ELF-1 (cell line): ENCODE measurements around the gene DIRAS2.
A peak's percentile ranks its signal among the peaks of the same experiment; 100 is the strongest.
"Not testable (repeated sequence)": the region's sequence is repeated elsewhere in the genome, so short reads cannot be mapped to it uniquely, and the experiment has no call there.

ENCODE experiments used
- DNase-seq: peaks from one replicate; pipeline ENCODE4 v3.0.0-alpha.2; 2016; ENCODE audit warnings: low read depth, low spot score

Gene DIRAS2

GRCh38 chr9:90642570-90643539 lies at the start of gene DIRAS2:
Gene DIRAS2, minus strand, starts transcription at chr9:90642824. Its CDS starts 28,997 bp downstream, at chr9:90613827.
- DNase-seq, result peak; percentile 79

- DNase-seq, result no peak
These were observed 42.1 kb upstream of the DIRAS2 start for GRCh38 chr9:90684736-90685135.

GRCh38 chr9:90684106-90684505 lies 41.5 kb upstream of the DIRAS2 start:
- no peak for DNase-seq

GRCh38 chr9:90680534-90680933 lies 37.9 kb upstream of the DIRAS2 start:
- DNase-seq, result no peak

GRCh38 chr9:90665072-90665471 lies 22.4 kb upstream of the DIRAS2 start:
- DNase-seq, result peak; percentile 16

GRCh38 chr9:90659650-90660364 lies 17.2 kb upstream of the DIRAS2 start:
- no peak for DNase-seq

GRCh38 chr9:90658783-90659182 lies 16.2 kb upstream of the DIRAS2 start:
- DNase-seq, result no peak

- DNase-seq, result no peak
These were observed 15.6 kb upstream of the DIRAS2 start for GRCh38 chr9:90658181-90658580.

- not testable (repeated sequence) for DNase-seq
These were observed 14.3 kb upstream of the DIRAS2 start for GRCh38 chr9:90656876-90657275.

GRCh38 chr9:90651246-90651645 lies 8.6 kb upstream of the DIRAS2 start:
- no peak for DNase-seq

- DNase-seq, result no peak
These were observed 5.2 kb upstream of the DIRAS2 start for GRCh38 chr9:90647843-90648242.

GRCh38 chr9:90645721-90646120 lies 3.1 kb upstream of the DIRAS2 start:
- DNase-seq, result no peak

GRCh38 chr9:90641884-90642487 lies 638 bp downstream of the DIRAS2 start:
- DNase-seq, result peak; percentile 32

- DNase-seq, result no peak
These were observed 1.5 kb downstream of the DIRAS2 start for GRCh38 chr9:90641086-90641485.

- no peak for DNase-seq
These were observed 2.3 kb downstream of the DIRAS2 start for GRCh38 chr9:90640361-90640760.

GRCh38 chr9:90637626-90638025 lies 5.0 kb downstream of the DIRAS2 start:
- DNase-seq, result no peak

- peak; percentile 20 for DNase-seq
These were observed 9.9 kb downstream of the DIRAS2 start for GRCh38 chr9:90632647-90633207.

GRCh38 chr9:90631964-90632363 lies 10.7 kb downstream of the DIRAS2 start:
- DNase-seq, result no peak

- DNase-seq, result no peak
These were observed 12.6 kb downstream of the DIRAS2 start for GRCh38 chr9:90629991-90630390.

- no peak for DNase-seq
These were observed 13.3 kb downstream of the DIRAS2 start for GRCh38 chr9:90629354-90629753.

- DNase-seq, result no peak
These were observed 25.8 kb downstream of the DIRAS2 start for GRCh38 chr9:90616806-90617205.

GRCh38 chr9:90613502-90613901 lies 29.1 kb downstream of the DIRAS2 start:
- peak; percentile 67 for DNase-seq
